Measurements from ENCODE around the gene KRTDAP. TPM values are rescaled to one million over a fixed set of nuclear protein-coding genes. Genes with fewer than 3 reads are reported as not detected.
A peak's percentile ranks its signal among the peaks of the same experiment; 100 is the strongest.

Gene KRTDAP
- total RNA-seq, 2 donors from 2014 or later: not detected

DNA sequence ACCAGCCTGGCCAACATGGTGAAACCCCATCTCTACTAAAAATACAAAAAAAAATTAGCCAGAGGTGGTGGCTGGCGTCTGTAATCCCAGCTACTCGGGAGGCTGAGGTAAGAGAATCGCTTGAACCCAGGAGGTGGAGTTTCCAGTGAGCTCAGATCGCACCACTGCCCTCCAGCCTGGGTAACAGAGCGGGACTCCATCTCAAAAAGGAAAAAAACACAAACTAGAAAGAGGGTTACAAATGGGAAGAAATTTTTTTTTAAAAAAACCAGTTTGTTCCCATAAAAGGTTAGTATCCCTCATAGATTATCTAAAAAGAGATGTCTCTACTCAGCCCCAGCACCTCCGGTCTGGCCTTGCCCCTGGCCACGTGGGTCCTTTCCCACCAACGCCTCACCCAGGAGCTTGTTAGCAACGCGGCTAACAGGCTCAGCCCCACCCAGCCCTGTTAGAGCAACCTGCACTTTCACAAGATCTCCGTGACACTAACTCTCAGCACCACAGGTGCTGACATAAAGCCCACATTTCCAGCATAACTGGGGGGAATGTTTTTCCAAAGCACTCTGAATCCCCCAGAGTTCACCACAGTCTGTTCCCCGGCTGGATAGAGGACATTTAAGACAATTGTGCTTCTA lies 18.9 kb upstream of the KRTDAP start:
- peak overlapping the region; percentile 80 to 82 for H3K4me3 Mint-ChIP-seq
- no peak overlapping the region for H3K27ac Mint-ChIP-seq
- H3K9me3 Mint-ChIP-seq: no peaks in the 10 kb centered on the region
- peak; percentile 48 to 55 for DNase-seq
- peaks cover 61% of the 10 kb centered on the region for H3K27me3 Mint-ChIP-seq (ENCODE audit: low read depth)
- ATAC-seq (replicated peaks in 1 of 2): peak; percentile 69 to 78
- peaks cover 14% of the 10 kb centered on the region for H3K4me1 Mint-ChIP-seq (ENCODE audit: low read depth)
- H3K36me3 Mint-ChIP-seq (ENCODE audit: insufficient read depth in 2 of 2): no peaks in the 10 kb centered on the region

DNA sequence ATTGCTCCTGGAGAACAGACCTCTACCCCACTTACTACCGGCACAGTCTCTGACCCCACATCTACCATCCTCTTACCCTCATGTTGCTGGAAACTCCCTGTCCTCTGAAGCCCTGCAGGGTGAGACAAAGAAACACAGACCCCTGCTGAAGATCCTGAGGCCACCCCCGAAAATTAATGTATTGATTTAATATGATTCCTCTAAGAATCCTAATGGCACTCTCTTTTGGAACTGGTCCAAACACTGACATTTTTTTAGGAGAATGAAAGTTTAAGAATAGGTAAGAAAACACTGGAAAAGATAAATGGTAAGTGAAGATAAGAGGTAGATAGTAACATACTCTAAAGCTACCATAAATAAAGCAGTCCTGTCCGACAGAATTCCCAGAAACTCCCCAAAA lies 17.9 kb upstream of the KRTDAP start:
- Mint-ChIP-seq H3K27me3 (ENCODE audit: low read depth) (peaks cover 58% of the 10 kb centered on the region), H3K4me3 (no peak overlapping the region), H3K4me1 (ENCODE audit: low read depth) (peaks cover 14% of the 10 kb centered on the region), H3K9me3 (no peaks in the 10 kb centered on the region), H3K36me3 (ENCODE audit: insufficient read depth in 2 of 2) (no peaks in the 10 kb centered on the region), H3K27ac (no peak overlapping the region)
- DNase-seq: no peak
- no peak for ATAC-seq (replicated peaks in 1 of 2)

DNA sequence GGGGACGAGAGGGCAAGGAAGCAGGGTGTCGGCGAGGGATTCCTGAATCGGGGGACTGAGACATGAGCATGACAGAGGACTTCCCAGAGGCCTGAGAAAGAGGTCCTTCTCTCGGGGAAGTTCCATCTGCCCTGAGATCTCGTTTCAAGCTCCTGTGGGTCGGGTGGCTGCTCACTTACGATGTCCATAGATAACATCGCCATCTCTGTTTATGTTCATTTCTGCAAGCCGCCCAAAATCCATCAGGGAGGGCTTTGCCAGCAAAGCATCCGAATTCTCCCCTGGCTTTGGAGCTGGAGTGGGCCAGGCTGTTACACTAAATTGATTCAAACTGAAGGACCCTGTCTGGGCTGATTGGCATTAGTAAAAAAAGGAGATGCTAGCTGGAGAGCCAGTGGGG lies 17.3 kb upstream of the KRTDAP start:
- Mint-ChIP-seq H3K27ac (no peak overlapping the region), H3K9me3 (no peaks in the 10 kb centered on the region), H3K4me1 (ENCODE audit: low read depth) (peaks cover 14% of the 10 kb centered on the region), H3K36me3 (ENCODE audit: insufficient read depth in 2 of 2) (no peaks in the 10 kb centered on the region), H3K27me3 (ENCODE audit: low read depth) (peaks cover 58% of the 10 kb centered on the region), H3K4me3 (no peak overlapping the region)
- no peak for DNase-seq
- no peak for ATAC-seq (replicated peaks in 1 of 2)

DNA sequence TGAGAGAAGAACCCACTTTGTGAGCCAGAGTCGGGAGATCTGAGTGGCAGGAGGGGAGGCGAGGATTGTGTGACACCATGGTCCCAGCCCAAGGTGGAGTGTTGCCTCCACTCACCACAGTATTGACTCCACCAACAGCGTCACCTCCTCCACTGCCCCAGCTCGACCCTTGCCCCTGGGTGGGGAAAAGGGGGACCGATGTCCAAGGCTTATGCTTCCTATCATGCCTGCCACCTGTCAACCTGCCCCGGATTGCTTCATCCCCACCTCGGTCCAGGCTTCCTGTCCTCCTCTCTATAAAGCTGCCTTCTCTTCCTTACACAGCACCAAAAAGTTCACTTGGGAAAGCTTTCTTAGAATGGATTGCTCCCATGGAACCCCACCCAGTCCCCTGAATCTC lies 15.7 kb upstream of the KRTDAP start:
- H3K27ac Mint-ChIP-seq: no peak overlapping the region
- H3K4me1 Mint-ChIP-seq (ENCODE audit: low read depth): peaks cover 14% of the 10 kb centered on the region
- H3K9me3 Mint-ChIP-seq: no peaks in the 10 kb centered on the region

GRCh38 chr19:35502751-35503150 lies 12.5 kb upstream of the KRTDAP start:
- Mint-ChIP-seq H3K27me3 (ENCODE audit: low read depth) (peaks cover 33% of the 10 kb centered on the region), H3K9me3 (no peaks in the 10 kb centered on the region), H3K4me3 (no peak overlapping the region), H3K27ac (no peak overlapping the region), H3K36me3 (ENCODE audit: insufficient read depth in 2 of 2) (no peaks in the 10 kb centered on the region), H3K4me1 (ENCODE audit: low read depth) (no peaks in the 10 kb centered on the region)
- no peak for ATAC-seq (replicated peaks in 1 of 2)
- no peak for DNase-seq

More for the DNA sequence above, 15.7 kb upstream of the KRTDAP start:
- Mint-ChIP-seq H3K4me3 (no peak overlapping the region), H3K36me3 (ENCODE audit: insufficient read depth in 2 of 2) (no peaks in the 10 kb centered on the region), H3K27me3 (ENCODE audit: low read depth) (peaks cover 52% of the 10 kb centered on the region)
- DNase-seq (no peak), ATAC-seq (replicated peaks in 1 of 2) (no peak)

DNA sequence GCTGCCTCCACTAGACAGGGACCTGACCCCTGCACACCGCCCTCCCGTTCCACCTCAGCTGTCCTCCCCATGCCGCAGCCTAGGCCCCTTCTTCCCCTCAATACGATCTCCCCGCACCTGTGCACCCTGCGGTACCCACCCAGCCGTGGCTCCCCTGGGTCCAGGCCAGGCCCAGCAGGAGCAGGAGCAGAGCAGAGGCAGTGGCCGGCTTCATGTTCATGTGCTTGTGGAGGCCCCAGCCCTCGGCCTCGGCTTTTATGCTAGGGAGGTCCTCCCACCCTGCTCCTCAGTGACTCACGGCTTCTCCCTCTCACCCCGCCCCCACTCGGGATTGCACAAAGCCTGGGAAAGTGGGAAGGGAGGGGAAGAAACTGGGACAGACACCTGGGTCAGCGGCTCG lies 11.4 kb upstream of the KRTDAP start:
- Mint-ChIP-seq H3K27me3 (ENCODE audit: low read depth) (peaks cover 24% of the 10 kb centered on the region), H3K4me3 (no peak overlapping the region), H3K4me1 (ENCODE audit: low read depth) (no peaks in the 10 kb centered on the region), H3K27ac (no peak overlapping the region), H3K36me3 (ENCODE audit: insufficient read depth in 2 of 2) (no peaks in the 10 kb centered on the region), H3K9me3 (no peaks in the 10 kb centered on the region)
- DNase-seq (no peak), ATAC-seq (replicated peaks in 1 of 2) (no peak)

DNA sequence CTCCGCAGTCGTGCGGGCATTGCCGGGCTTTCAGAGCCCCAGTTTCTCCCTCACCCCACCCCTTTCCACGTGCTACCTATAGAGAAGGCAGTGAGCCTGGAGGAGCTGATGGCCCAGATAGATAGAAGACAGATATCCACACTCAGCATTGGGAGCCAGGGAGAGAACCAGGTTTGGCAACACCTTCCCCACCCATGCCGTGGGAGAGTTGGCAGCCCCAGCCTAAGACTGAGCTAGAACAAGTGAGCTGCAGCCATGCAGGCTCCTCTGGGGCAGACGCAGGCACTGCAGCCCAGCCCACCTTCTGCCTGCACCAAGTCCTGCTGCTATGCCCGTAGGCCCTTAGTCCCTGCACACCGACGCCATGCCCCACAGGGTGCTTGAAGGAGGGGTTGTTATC lies 10.3 kb upstream of the KRTDAP start:
- H3K36me3 Mint-ChIP-seq (ENCODE audit: insufficient read depth in 2 of 2): no peaks in the 10 kb centered on the region
- H3K27ac Mint-ChIP-seq: no peak overlapping the region
- DNase-seq (no peak), ATAC-seq (replicated peaks in 1 of 2) (no peak)
- no peaks in the 10 kb centered on the region for H3K9me3 Mint-ChIP-seq
- no peak overlapping the region for H3K4me3 Mint-ChIP-seq
- peaks cover under 1% of the 10 kb centered on the region for H3K4me1 Mint-ChIP-seq (ENCODE audit: low read depth)
- H3K27me3 Mint-ChIP-seq (ENCODE audit: low read depth): peaks cover 18% of the 10 kb centered on the region

DNA sequence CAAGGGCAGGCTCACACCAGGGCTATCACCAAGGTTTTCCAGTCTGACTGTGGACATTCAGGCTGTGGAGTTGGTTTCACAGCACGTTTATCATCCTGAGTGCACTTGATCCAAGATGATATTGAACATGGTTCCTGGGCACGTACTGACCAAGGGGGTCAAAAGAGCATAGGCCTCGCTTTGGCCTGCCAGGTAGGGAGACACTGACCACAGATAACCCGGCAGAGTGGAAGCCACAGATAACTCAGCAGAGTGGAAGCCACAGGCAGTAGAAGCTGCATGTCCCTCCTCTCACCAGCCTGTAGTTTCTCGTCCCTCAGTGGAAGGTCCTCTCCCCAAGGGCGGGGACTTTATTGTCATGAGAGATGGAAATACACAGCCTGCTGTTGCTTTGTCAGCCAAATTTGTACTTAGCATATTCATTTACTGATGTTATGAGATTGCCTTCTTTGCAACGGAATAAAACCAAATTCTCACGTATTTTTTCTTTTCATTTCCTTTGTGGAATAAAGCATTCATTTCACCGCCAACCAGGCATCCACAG lies 8.8 kb upstream of the KRTDAP start:
- no peaks in the 10 kb centered on the region for H3K9me3 Mint-ChIP-seq
- H3K4me3 Mint-ChIP-seq: no peak overlapping the region
- H3K4me1 Mint-ChIP-seq (ENCODE audit: low read depth): peaks cover 10% of the 10 kb centered on the region
- no peaks in the 10 kb centered on the region for H3K36me3 Mint-ChIP-seq (ENCODE audit: insufficient read depth in 2 of 2)
- DNase-seq: no peak
- ATAC-seq (replicated peaks in 1 of 2): no peak
- H3K27ac Mint-ChIP-seq: no peak overlapping the region
- peaks cover 8% of the 10 kb centered on the region for H3K27me3 Mint-ChIP-seq (ENCODE audit: low read depth)

GRCh38 chr19:35498220-35498619 lies 8.0 kb upstream of the KRTDAP start:
- H3K4me3 Mint-ChIP-seq: no peak overlapping the region

GRCh38 chr19:35497406-35497805 lies 7.1 kb upstream of the KRTDAP start:
- Mint-ChIP-seq H3K27ac (no peak overlapping the region), H3K27me3 (ENCODE audit: low read depth) (peaks cover 12% of the 10 kb centered on the region), H3K4me3 (no peak overlapping the region), H3K9me3 (no peaks in the 10 kb centered on the region), H3K4me1 (ENCODE audit: low read depth) (peaks cover 10% of the 10 kb centered on the region), H3K36me3 (ENCODE audit: insufficient read depth in 2 of 2) (no peaks in the 10 kb centered on the region)
- ATAC-seq (replicated peaks in 1 of 2) (no peak), DNase-seq (no peak)

More at GRCh38 chr19:35498220-35498619, 8.0 kb upstream of the KRTDAP start:
- DNase-seq (no peak), ATAC-seq (replicated peaks in 1 of 2) (no peak)
- H3K27ac Mint-ChIP-seq: no peak overlapping the region
- H3K27me3 Mint-ChIP-seq (ENCODE audit: low read depth): peaks cover 14% of the 10 kb centered on the region
- no peaks in the 10 kb centered on the region for H3K9me3 Mint-ChIP-seq
- H3K36me3 Mint-ChIP-seq (ENCODE audit: insufficient read depth in 2 of 2): no peaks in the 10 kb centered on the region
- peaks cover 10% of the 10 kb centered on the region for H3K4me1 Mint-ChIP-seq (ENCODE audit: low read depth)

DNA sequence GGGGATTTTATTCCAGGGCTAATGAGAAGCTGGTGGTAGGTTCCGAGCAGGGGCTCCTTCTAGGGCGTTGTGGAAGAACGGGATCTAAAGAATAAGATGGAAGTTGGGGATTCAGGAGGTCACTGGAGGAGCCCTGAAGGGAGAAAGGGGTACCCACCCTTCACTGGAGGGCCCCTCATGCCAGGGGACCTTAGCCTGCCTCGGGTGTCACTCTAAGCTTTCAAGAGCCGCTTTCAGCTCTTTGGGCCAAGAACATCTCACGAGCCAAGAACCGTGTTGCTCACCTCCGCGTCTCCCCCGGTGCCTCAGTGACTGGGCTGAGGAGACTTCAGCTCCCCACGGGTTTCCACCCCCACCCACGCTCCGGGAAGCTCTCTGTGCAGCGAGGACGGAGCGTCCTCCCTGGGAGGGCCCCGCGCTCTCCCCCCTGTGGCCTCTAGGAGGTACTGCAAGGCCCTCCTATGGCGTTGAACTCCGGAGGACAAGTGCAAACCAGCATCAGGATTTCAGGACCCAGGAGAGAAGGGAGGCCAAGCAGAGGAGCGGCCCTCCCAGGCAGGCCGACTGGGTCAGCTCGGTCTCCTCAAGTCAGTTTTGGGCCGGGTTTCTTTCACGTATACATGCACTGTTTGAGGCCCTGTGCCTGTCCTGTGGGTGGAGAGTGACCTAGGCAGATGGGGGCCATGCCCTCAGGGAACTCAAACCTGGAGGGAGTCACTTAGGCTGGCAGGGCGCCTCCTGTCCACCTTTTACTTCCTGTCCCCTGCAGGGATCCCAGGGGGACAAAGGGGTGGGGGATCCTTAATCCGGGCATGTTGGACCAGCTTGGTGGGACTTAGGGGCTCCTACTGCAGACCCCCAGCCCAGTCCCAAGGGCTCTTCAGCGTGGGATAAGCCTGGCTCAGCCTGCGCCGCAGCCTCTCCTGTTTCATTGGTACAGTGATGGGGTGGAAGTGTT lies 5.1 kb upstream of the KRTDAP start:
- peaks cover 12% of the 10 kb centered on the region for H3K27me3 Mint-ChIP-seq (ENCODE audit: low read depth)
- no peaks in the 10 kb centered on the region for H3K36me3 Mint-ChIP-seq (ENCODE audit: insufficient read depth in 2 of 2)
- H3K9me3 Mint-ChIP-seq: no peaks in the 10 kb centered on the region
- peak overlapping the region; percentile 24 to 66 for H3K4me3 Mint-ChIP-seq
- ATAC-seq (replicated peaks in 1 of 2) (peak; percentile 93 to 96), DNase-seq (peak; percentile 80 to 82)
- H3K4me1 Mint-ChIP-seq (ENCODE audit: low read depth): peaks cover 10% of the 10 kb centered on the region
- peak overlapping the region; percentile 25 for H3K27ac Mint-ChIP-seq

- no peak for ATAC-seq (replicated peaks in 1 of 2)
- no peak overlapping the region for H3K27ac Mint-ChIP-seq
- peaks cover 10% of the 10 kb centered on the region for H3K4me1 Mint-ChIP-seq (ENCODE audit: low read depth)
Observed at GRCh38 chr19:35493971-35494370, 3.7 kb upstream of the KRTDAP start.

DNA sequence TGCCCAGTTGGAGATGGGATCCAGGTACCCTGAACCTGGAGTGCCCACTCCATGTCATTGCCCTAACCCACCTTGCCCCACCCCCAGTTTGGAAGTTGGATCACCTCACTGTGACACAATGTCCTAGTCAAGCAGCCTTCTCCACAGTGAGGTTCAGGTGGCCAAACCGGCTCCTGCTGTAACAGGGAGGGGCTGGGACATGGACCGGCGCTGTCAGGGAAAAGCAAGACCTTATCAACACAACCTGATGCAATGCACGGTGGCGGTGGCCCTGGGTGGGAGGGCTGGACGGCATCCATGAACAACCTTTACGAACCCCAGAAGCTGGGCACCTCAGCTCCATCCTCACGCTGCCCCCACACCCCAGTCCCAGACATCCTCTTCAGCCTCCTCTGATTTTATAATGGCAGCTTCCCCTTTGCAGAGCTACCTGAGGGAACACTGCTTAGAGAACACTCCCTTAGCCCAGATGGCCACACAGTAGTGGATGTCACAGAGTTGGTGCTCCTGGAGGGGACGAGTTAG lies 1.6 kb upstream of the KRTDAP start:
- no peak overlapping the region for H3K4me3 Mint-ChIP-seq
- ATAC-seq (replicated peaks in 1 of 2): no peak
- peaks cover 20% of the 10 kb centered on the region for H3K27me3 Mint-ChIP-seq (ENCODE audit: low read depth)
- H3K9me3 Mint-ChIP-seq: no peaks in the 10 kb centered on the region
- H3K4me1 Mint-ChIP-seq (ENCODE audit: low read depth): peaks cover 10% of the 10 kb centered on the region
- no peaks in the 10 kb centered on the region for H3K36me3 Mint-ChIP-seq (ENCODE audit: insufficient read depth in 2 of 2)
- H3K27ac Mint-ChIP-seq: no peak overlapping the region
- no peak for DNase-seq

More at GRCh38 chr19:35493971-35494370, 3.7 kb upstream of the KRTDAP start:
- no peak for DNase-seq
- H3K36me3 Mint-ChIP-seq (ENCODE audit: insufficient read depth in 2 of 2): no peaks in the 10 kb centered on the region
- H3K27me3 Mint-ChIP-seq (ENCODE audit: low read depth): peaks cover 12% of the 10 kb centered on the region
- H3K4me3 Mint-ChIP-seq: no peak overlapping the region
- H3K9me3 Mint-ChIP-seq: no peaks in the 10 kb centered on the region

Measured in activated T-cell treated with anti-CD3 and anti-CD28 coated beads, Interleukin-2, amount 50 U/mL, for 72 hours (primary cell).